SW480 (cell line): ENCODE data around the gene CCL4.
"Not testable (repeated sequence)": the region's sequence is repeated elsewhere in the genome, so short reads cannot be mapped to it uniquely, and the experiment has no call there.

ENCODE experiments used
- DNase-seq: peaks from one replicate; pipeline ENCODE4 v3.0.0-alpha.2; 2016; ENCODE audit warnings: low spot score

CCL4 gene

GRCh38 chr17:36087897-36088572, 15.6 kb upstream of the CCL4 start:
- not testable (repeated sequence) for DNase-seq

GRCh38 chr17:36088670-36089338, 14.8 kb upstream of the CCL4 start:
- DNase-seq: no peak

DNA sequence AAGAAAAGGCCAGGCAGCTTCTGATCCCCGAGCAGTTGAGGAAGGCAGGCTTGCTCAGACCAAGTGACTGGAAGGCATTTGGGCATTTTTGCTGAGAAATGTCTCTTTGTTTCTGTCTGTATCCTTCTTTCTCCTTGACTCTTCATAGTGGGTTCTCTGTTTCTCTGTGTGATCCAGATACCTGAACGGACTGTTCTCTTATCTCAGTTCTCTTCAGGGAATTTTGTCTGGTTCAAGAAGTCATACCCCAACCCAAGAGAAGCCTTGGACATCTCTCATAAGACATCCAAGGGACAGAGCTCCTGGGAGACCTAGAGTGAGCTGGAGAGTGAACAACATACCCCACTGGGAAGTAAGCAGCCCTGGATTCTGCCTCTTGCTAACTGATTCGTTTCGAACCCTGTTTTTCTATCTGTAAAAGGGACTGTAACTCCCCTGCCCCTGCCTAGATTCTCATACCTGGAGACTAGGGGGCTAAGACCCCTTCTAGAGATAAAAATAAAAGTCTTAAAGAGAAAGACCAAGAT, 14.2 kb upstream of the CCL4 start:
- DNase-seq: no peak

- DNase-seq: no peak
Measured at GRCh38 chr17:36089888-36090836, 13.5 kb upstream of the CCL4 start, which contains the start of gene CCL3. TSS of gene CCL3 (minus strand) at chr17:36090143. CDS start at chr17:36090058, 85 bp downstream.

- no peak for DNase-seq
Measured at GRCh38 chr17:36092230-36092629, 11.4 kb upstream of the CCL4 start.

DNA sequence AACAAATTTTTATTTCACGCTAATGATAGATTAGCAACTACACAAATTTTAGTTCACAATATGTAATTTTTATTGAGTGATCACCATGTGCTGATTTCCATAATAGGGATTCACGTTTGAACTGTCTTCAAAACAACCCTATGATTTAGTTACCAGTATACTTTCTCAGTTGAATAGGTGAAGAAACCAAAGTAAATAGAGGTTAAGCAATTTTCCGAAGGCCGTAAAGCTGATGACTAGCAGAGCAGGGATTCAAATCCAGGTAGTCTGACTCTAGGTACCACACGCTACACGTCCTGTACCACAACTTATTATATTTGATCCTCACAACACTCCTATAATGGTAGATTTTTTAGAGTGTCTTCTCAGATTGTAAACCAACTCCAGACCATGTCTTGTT, 10.9 kb upstream of the CCL4 start:
- DNase-seq: not testable (repeated sequence)

DNA sequence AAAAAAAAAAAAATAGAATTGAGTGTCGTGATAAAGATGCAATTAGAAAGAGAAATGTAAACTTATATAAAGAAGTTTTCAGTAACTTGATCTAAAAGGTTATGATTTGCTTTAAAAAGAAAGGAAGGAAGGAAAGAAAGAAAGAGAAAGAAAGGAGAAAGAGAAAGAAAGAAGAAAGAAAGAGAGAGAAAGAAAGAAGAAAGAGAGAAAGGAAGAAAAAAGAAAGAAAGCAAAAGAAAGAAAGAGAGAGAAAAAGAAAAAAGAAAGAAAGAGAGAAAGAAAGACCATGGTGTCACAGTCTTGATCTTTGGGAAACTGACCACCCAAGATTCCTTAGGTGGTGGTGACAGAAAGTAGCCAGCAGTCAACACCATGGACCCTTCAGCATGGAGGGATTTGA, 9.4 kb upstream of the CCL4 start:
- DNase-seq: no peak

DNA sequence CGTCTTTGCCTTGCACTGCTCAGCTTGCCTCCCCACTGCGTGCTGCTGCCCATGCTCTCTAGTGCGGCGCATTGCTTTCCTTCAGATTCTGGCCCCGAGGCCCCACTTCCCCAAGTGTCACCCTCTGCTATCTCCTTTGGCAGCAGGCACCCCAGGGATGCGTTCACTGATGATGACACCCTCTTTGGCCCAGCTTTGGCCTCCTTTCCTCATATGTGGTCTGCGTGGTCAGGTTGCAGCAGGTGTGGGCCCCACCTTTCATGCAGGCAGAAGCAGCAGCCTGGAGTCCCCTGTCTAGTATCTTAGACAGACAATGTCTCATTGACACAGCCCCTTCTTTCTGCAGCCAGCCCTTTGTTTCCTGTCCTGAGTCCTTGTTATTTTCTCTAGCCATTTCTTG, 8.9 kb upstream of the CCL4 start:
- DNase-seq: no peak

DNA sequence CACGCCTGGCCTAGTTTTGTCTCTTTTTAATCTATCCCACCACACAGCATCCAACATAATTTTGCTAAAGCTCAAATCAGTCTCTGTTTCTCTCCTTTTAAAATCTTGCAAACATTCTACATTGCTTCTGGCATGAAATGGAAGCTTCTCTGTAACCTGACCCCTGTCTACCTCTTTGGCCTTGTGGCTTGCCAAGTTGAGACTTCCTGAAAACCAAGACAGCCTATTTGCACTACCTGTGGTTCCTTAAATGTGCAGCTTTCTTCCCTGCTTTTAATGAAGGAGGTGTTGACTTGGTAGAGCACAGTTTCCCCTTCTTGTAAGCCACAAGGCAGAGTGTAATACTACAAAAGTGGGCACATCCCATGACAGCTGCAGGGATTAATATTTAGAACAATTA, 7.6 kb upstream of the CCL4 start:
- no peak for DNase-seq

DNA sequence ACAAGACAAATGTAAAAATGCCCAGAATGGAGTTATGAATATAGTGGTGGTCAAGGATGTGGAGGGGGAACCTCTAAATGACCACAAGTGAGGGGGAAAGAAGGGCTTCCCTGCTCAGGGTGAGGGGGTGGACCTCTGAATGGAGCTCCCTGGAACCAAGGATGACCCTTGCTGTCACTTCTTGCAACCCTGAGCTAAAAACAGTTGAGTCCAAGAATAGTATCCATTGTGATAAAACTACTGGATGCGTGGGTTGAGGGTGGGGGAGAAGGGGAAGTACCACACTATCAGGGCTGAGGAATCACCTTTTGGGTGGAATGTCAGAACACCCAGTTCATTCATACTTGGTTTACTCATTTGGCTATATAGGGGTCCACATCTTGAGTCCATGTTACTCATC, 4.6 kb upstream of the CCL4 start:
- not testable (repeated sequence) for DNase-seq

GRCh38 chr17:36104246-36104645, 619 bp downstream of the CCL4 start:
- DNase-seq: not testable (repeated sequence)

- DNase-seq: no peak
Measured at GRCh38 chr17:36104701-36105181, 1.1 kb downstream of the CCL4 start.

DNA sequence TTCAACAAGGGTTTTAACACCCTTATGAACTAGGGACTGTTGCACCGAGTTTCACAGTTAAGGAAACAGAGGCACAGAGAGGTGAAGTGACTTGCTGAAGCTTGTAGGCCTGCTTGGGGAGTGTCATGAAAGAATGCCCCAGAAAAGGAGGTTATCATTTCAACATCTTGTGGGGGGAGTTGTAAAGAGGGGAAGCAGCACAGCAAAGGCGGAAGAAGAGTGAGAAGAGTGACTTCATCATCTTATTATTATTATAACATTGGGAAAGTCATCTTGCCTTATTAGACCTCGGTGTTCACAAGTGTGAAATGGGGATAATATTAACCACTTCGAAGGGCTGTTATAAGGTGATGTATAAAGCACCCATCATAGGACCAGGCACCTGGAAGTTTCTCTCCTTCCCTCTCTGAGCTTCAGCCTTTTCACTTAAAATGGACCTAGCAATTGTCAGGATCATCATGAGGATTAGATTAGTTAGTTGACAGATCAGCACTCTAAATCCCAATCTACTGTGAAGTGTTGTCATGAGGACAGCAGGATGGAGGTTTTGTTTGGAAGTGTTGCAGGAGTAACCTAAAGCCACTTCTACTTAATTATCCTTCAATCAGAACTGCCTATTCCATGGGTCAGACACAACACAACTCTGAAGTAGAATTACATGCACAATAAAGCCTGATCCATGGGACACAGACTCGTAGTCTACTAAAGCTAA, 2.3 kb downstream of the CCL4 start:
- no peak for DNase-seq

GRCh38 chr17:36106493-36106835, 2.8 kb downstream of the CCL4 start:
- DNase-seq: no peak

GRCh38 chr17:36107660-36108059, 4.0 kb downstream of the CCL4 start:
- DNase-seq: no peak

GRCh38 chr17:36108265-36108664, 4.6 kb downstream of the CCL4 start:
- not testable (repeated sequence) for DNase-seq

GRCh38 chr17:36111068-36111490, 7.5 kb downstream of the CCL4 start:
- no peak for DNase-seq

DNA sequence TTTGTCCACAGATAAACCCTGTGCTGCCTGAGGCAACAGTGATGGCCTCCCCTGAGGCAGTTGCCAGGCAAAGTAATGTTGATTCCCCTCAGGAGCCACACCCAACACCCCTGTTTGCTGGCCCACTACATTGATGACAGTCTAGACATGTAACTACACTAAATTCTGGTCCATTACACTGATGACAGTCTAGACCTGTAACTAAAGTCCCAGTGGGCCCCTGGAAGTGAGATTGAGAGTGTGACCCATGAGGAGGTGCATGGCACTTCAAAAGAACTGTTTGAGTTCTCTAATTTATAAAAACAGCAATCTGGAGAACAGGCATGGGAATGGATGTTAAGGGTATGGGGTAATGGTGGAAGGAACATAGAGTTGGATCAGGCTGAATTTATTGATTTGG, 8.9 kb downstream of the CCL4 start:
- DNase-seq: no peak

GRCh38 chr17:36113131-36113530, 9.5 kb downstream of the CCL4 start:
- DNase-seq: not testable (repeated sequence)

DNA sequence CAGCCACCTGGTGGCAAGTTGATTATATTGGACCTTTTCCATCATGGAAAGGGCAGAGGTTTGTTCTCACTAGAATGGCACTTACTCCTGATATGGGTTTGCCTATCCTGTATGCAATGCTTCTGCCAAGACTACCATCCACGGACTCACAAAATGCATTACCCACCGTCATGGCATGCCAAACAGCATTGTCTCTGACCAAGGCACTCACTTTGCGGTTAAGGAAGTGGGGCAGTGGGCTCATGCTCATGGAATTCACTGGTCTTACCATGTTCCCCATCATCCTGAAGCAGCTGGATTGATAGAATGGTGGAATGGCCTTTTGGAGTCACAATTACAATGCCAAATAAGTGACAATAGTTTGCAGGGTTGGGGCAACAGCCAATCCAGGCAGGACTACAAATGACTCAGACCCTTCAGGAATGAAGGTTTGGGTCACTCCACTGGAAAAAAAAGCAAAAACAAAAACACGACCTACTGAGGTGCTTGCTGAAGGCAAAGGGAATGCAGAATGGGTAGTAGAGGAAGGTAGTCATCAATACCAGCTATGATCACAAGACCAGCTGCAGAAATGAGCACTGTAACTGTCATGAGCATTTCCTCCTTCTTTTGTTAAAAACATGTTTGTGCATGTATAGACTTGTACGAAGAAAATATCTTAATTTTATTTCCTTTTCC, 11.5 kb downstream of the CCL4 start:
- not testable (repeated sequence) for DNase-seq

GRCh38 chr17:36115649-36115977, 12.0 kb downstream of the CCL4 start:
- not testable (repeated sequence) for DNase-seq
